Glutamatergic neuron (in vitro differentiated cells): ENCODE data around the gene GM2A. TPM values are rescaled to one million over a fixed set of nuclear protein-coding genes. Genes with fewer than 3 reads are reported as not detected.
A peak's percentile ranks its signal among the peaks of the same experiment; 100 is the strongest.
"Not testable (repeated sequence)": the region's sequence is repeated elsewhere in the genome, so short reads cannot be mapped to it uniquely, and the experiment has no call there.

Experiments used
- DNase-seq: peaks from one replicate; pipeline ENCODE4 v3.0.0; 2022
- H3K27ac Mint-ChIP-seq: one replicate; pipeline ENCODE4 v1.8.0; 2020; ENCODE audit warnings: mild to moderate bottlenecking, mixed read lengths, inconsistent platforms; ENCODE audit not compliant: unreplicated experiment
- H3K27me3 Mint-ChIP-seq: one replicate; pipeline ENCODE4 v1.8.0; 2020; ENCODE audit warnings: mild to moderate bottlenecking, moderate library complexity, mixed read lengths, inconsistent platforms; ENCODE audit not compliant: unreplicated experiment
- H3K36me3 Mint-ChIP-seq: one replicate; pipeline ENCODE4 v1.8.0; 2020; ENCODE audit warnings: mild to moderate bottlenecking, mixed read lengths, inconsistent platforms; ENCODE audit not compliant: unreplicated experiment
- H3K4me1 Mint-ChIP-seq: one replicate; pipeline ENCODE4 v1.8.0; 2020; ENCODE audit warnings: mild to moderate bottlenecking, low read depth, mixed read lengths, inconsistent platforms; ENCODE audit not compliant: unreplicated experiment
- H3K4me3 Mint-ChIP-seq: one replicate; pipeline ENCODE4 v1.8.0; 2020; ENCODE audit warnings: mild to moderate bottlenecking, mixed read lengths, inconsistent platforms; ENCODE audit not compliant: unreplicated experiment
- H3K9me3 Mint-ChIP-seq: one replicate; pipeline ENCODE4 v1.8.0; 2020; ENCODE audit warnings: mild to moderate bottlenecking, moderate library complexity, mixed read lengths, inconsistent platforms; ENCODE audit not compliant: unreplicated experiment
- CTCF ChIP-seq: fragments of 200-600 bp; sonication (generic); IDR thresholded peaks from one replicate; pipeline ENCODE4 v1.5.0; 2021; ENCODE audit not compliant: partially characterized antibody, unreplicated experiment
- total RNA-seq: library from RNA; stranded (reverse); fragmentation: NEBNext Ultra II Directional; extraction: Animal tissue kit (Norgen Biotek cat#: 25700); gene quantifications from one replicate; pipeline ENCODE4 v1.2.1, GENCODE V29; 2021; ENCODE audit not compliant: unreplicated experiment

Gene GM2A
- total RNA-seq, 1 donor from 2014 or later: 13.7 TPM

- no peaks in the 10 kb centered on the region for H3K27me3 Mint-ChIP-seq
- TF ChIP-seq CTCF: peak; percentile 89
- no peak overlapping the region for H3K27ac Mint-ChIP-seq
- H3K36me3 Mint-ChIP-seq: peaks cover 2% of the 10 kb centered on the region
- peak; percentile 82 for DNase-seq
- no peak overlapping the region for H3K4me3 Mint-ChIP-seq
- H3K9me3 Mint-ChIP-seq: no peaks in the 10 kb centered on the region
- H3K4me1 Mint-ChIP-seq: peaks cover 6% of the 10 kb centered on the region
Observed at GRCh38 chr5:151239237-151239861, 13.6 kb upstream of the GM2A start.

- H3K27ac Mint-ChIP-seq: not testable (repeated sequence)
Observed at GRCh38 chr5:151240268-151240835, 12.6 kb upstream of the GM2A start.

GRCh38 chr5:151240924-151241635 lies 11.9 kb upstream of the GM2A start:
- no peak for TF ChIP-seq CTCF
- no peak for DNase-seq
- Mint-ChIP-seq H3K4me3 (no peak overlapping the region), H3K9me3 (peaks cover 3% of the 10 kb centered on the region), H3K27ac (no peak overlapping the region), H3K4me1 (peaks cover 6% of the 10 kb centered on the region), H3K36me3 (no peaks in the 10 kb centered on the region), H3K27me3 (no peaks in the 10 kb centered on the region)

More at GRCh38 chr5:151240268-151240835, 12.6 kb upstream of the GM2A start:
- H3K9me3 Mint-ChIP-seq, H3K4me1 Mint-ChIP-seq, H3K27me3 Mint-ChIP-seq, DNase-seq, H3K36me3 Mint-ChIP-seq, H3K4me3 Mint-ChIP-seq: not testable (repeated sequence)

- H3K27ac Mint-ChIP-seq: no peak overlapping the region
- no peak overlapping the region for H3K4me3 Mint-ChIP-seq
- no peak for DNase-seq
- no peaks in the 10 kb centered on the region for H3K27me3 Mint-ChIP-seq
- peaks cover 4% of the 10 kb centered on the region for H3K4me1 Mint-ChIP-seq
- no peak for TF ChIP-seq CTCF
- peaks cover 3% of the 10 kb centered on the region for H3K9me3 Mint-ChIP-seq
- no peaks in the 10 kb centered on the region for H3K36me3 Mint-ChIP-seq
Observed at GRCh38 chr5:151243127-151243526, 9.9 kb upstream of the GM2A start.

- Mint-ChIP-seq H3K27ac (no peak overlapping the region), H3K36me3 (no peaks in the 10 kb centered on the region), H3K27me3 (no peaks in the 10 kb centered on the region), H3K9me3 (peaks cover 3% of the 10 kb centered on the region), H3K4me1 (peaks cover 2% of the 10 kb centered on the region), H3K4me3 (no peak overlapping the region)
- DNase-seq: no peak
- no peak for TF ChIP-seq CTCF
Observed at GRCh38 chr5:151243564-151243963, 9.4 kb upstream of the GM2A start.
